ENCODE results near the gene LRRC15.

Gene LRRC15

DNA sequence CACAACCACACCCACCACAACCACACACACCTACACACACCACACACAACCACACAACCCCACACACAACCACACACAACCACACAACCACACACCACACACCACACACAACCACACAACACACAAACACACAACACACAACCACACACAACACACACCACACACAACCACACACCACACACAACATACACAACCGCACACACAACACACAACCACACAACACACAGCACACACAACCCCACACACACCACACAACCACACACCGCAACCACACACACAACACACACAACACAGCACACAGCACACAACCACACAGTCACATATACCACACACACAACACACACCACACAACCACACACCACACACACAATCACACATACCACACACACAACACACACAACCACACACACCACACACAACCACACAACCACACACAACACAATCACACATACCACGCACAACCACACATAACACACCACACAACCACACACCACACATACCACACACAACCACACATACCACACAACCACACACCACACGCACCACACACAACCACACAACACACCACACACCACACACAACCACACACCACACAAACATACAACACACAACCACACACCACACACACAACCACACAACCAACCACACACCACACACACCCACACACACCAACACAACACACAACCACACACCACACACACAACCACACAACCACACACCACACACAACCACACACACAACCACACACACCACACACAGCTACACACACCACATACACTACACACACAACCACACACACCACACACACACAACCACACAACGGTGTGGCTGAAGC is 42.1 kb downstream of the LRRC15 start:
- no peak overlapping the region for H3K4me3 ChIP-seq (ENCODE audit: low read depth, low read length)
- TF ChIP-seq CTCF (IDR thresholded peaks at IDR 0.05; ENCODE audit: low read depth, low read length) = no peak
- no peak for TF ChIP-seq POLR2A (IDR thresholded peaks at IDR 0.05; ENCODE audit: extremely low read depth, insufficient read length)
- TF ChIP-seq MAX (IDR thresholded peaks at IDR 0.05; ENCODE audit: low read depth, low read length) = no peak
- TF ChIP-seq MYC (IDR thresholded peaks at IDR 0.05; ENCODE audit: low read depth, low read length) = no peak
- no peak for DNase-seq (ENCODE audit: low read depth)

- DNase-seq (ENCODE audit: low read depth) = no peak
- H3K4me3 ChIP-seq (ENCODE audit: low read depth, low read length) = no peak overlapping the region
- TF ChIP-seq MAX (IDR thresholded peaks at IDR 0.05; ENCODE audit: low read depth, low read length) = no peak
- TF ChIP-seq MYC (IDR thresholded peaks at IDR 0.05; ENCODE audit: low read depth, low read length) = no peak
- TF ChIP-seq POLR2A (IDR thresholded peaks at IDR 0.05; ENCODE audit: extremely low read depth, insufficient read length) = no peak
- TF ChIP-seq CTCF (IDR thresholded peaks at IDR 0.05; ENCODE audit: low read depth, low read length) = no peak
Observed at GRCh38 chr3:194326968-194327217, 42.6 kb downstream of the LRRC15 start.

- H3K4me3 ChIP-seq (ENCODE audit: low read depth, low read length) = no peak overlapping the region
- TF ChIP-seq CTCF (IDR thresholded peaks at IDR 0.05; ENCODE audit: low read depth, low read length) (no peak), POLR2A (IDR thresholded peaks at IDR 0.05; ENCODE audit: extremely low read depth, insufficient read length) (no peak), MAX (IDR thresholded peaks at IDR 0.05; ENCODE audit: low read depth, low read length) (no peak), MYC (IDR thresholded peaks at IDR 0.05; ENCODE audit: low read depth, low read length) (no peak)
- DNase-seq (ENCODE audit: low read depth) = no peak
Observed at GRCh38 chr3:194326192-194326967, 43.2 kb downstream of the LRRC15 start.

DNA sequence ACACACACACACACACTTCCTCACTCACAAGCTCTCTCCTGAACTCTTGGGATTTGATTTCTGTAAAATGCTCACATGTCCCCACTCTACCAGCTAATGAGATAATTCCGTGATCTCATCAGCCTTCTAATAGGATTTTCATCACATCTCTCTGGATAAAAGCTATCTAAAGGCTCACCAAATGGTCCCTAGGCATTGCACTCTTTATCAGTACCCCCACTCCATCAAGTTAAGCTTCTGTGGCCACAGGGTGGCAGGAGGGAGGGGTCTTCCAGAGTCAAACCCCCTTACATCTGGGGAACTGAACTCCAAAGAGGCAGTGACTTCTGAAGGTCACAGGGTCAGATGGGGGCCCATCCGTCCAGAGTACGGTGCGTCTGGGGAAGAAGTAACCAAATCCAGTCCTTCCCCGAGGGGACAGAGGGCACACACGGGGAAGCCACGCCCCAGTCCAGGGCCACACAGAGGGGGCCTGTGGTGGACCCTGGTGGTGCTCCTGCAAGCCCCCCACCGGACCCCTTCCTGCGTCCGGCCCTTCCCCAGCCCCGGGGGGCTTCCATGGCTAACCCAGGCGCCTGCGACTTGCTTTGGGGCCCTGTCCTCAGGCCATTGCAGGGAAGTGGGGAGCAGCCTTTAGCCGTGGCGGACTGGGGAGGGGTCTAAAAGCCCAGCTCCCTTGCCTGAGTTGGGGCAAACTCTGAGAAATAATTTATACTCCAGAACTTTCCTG is 44.0 kb downstream of the LRRC15 start:
- TF ChIP-seq POLR2A (IDR thresholded peaks at IDR 0.05; ENCODE audit: extremely low read depth, insufficient read length) (no peak), MAX (IDR thresholded peaks at IDR 0.05; ENCODE audit: low read depth, low read length) (no peak), CTCF (IDR thresholded peaks at IDR 0.05; ENCODE audit: low read depth, low read length) (no peak), MYC (IDR thresholded peaks at IDR 0.05; ENCODE audit: low read depth, low read length) (no peak)
- no peak overlapping the region for H3K4me3 ChIP-seq (ENCODE audit: low read depth, low read length)
- DNase-seq (ENCODE audit: low read depth) = no peak

GRCh38 chr3:194324823-194325327 is 44.7 kb downstream of the LRRC15 start:
- H3K4me3 ChIP-seq (ENCODE audit: low read depth, low read length) = no peak overlapping the region
- DNase-seq (ENCODE audit: low read depth) = no peak
- TF ChIP-seq POLR2A (IDR thresholded peaks at IDR 0.05; ENCODE audit: extremely low read depth, insufficient read length) (no peak), CTCF (IDR thresholded peaks at IDR 0.05; ENCODE audit: low read depth, low read length) (no peak), MYC (IDR thresholded peaks at IDR 0.05; ENCODE audit: low read depth, low read length) (no peak), MAX (IDR thresholded peaks at IDR 0.05; ENCODE audit: low read depth, low read length) (no peak)

Measured in NB4 (cell line).